B cell (primary cell): ENCODE results near the gene TLE5. TPM values are rescaled to one million over a fixed set of nuclear protein-coding genes. Genes with fewer than 3 reads are reported as not detected.

Experiments used
- ATAC-seq: fragments of 200-7000 bp; cut with Tn5 transposase; one replicate; pipeline ENCODE4 v1.10.0; 2021; ENCODE audit warnings: low read depth, mild to moderate bottlenecking, moderate number of reproducible peaks, moderate library complexity
- CTCF ChIA-PET: fragments of 350-600 bp; sonication (Branson Sonifier 250); formaldehyde crosslinking; loops from one replicate; lab custom pipeline; 2021; ENCODE audit warnings: antibody characterized with exemption, inconsistent platforms; lab: Charles Lee
- POLR2A ChIA-PET: fragments of 350-600 bp; sonication (Branson Sonifier 250); formaldehyde crosslinking; loops from one replicate; lab custom pipeline; 2021; ENCODE audit warnings: antibody characterized with exemption; lab: Charles Lee
- DNase-seq: peaks from one replicate; pipeline ENCODE4 v3.0.0; 2013
- H2AFZ ChIP-seq: 2 replicates; pipeline ENCODE4 v1.6.1; 2012; ENCODE audit warnings: mild to moderate bottlenecking, low read depth, low read length; ENCODE audit not compliant: insufficient read depth, poor library complexity, severe bottlenecking
- H3K27ac ChIP-seq, 2 donors: 1 replicate in 1 of 2; 2 replicates in 1 of 2; pipeline ENCODE4 v1.5.1; 2012 to 2013; ENCODE audit warnings: low read length in 2 of 2, mild to moderate bottlenecking in 2 of 2, moderate library complexity in 1 of 2
- H3K27me3 ChIP-seq, 4 experiments: fragments of 200-600 bp in 1 of 4; sonication (generic) in 1 of 4; replicated peaks in 1 of 4; 1 replicate in 2 of 4; 2 replicates in 2 of 4; pipeline versions ENCODE4 v1.6.1 to v1.7.0; 2013 to 2016; ENCODE audit warnings: low read length in 3 of 4, mild to moderate bottlenecking in 2 of 4, mixed read lengths in 1 of 4, moderate library complexity in 1 of 4; ENCODE audit not compliant: insufficient read depth in 4 of 4, control insufficient read depth in 3 of 4; ENCODE audit errors: control extremely low read depth in 1 of 4
- H3K36me3 ChIP-seq, 2 experiments: replicated peaks in 1 of 2; 1 replicate in 1 of 2; 2 replicates in 1 of 2; pipeline versions ENCODE4 v1.6.1 to v1.7.1; 2013; ENCODE audit warnings: low read length in 1 of 2; ENCODE audit not compliant: insufficient read depth in 2 of 2, control insufficient read depth in 1 of 2; ENCODE audit errors: control extremely low read depth in 1 of 2, extremely low read depth in 1 of 2
- H3K4me1 ChIP-seq, 2 donors: fragments of 200-600 bp in 1 of 2; sonication (generic) in 1 of 2; 1 replicate in 1 of 2; 2 replicates in 1 of 2; pipeline versions ENCODE4 v1.5.1 to v1.6.1; 2013 to 2017; ENCODE audit warnings: low read length in 2 of 2; ENCODE audit not compliant: control insufficient read depth in 2 of 2, insufficient read depth in 2 of 2
- H3K4me2 ChIP-seq: replicated peaks from 2 replicates; pipeline ENCODE3; 2012; ENCODE audit warnings: mild to moderate bottlenecking, low read depth, low read length; ENCODE audit not compliant: poor library complexity, severe bottlenecking
- H3K4me3 ChIP-seq, 5 experiments: fragments of 200-600 bp in 1 of 5; sonication (generic) in 1 of 5; 1 replicate in 3 of 5; 2 replicates in 2 of 5; pipeline versions ENCODE4 v1.5.1 to v1.7.0; 2011 to 2016; ENCODE audit warnings: low read length in 4 of 5, mild to moderate bottlenecking in 4 of 5, low read depth in 2 of 5, control low read depth in 1 of 5, moderate library complexity in 1 of 5; ENCODE audit not compliant: insufficient read depth in 1 of 5; ENCODE audit errors: control extremely low read depth in 1 of 5, extremely low read depth in 1 of 5
- H3K79me2 ChIP-seq: fragments of 200-600 bp; sonication (generic); one replicate; pipeline ENCODE4 v1.6.0; 2016; ENCODE audit warnings: low read length; ENCODE audit not compliant: control insufficient read depth, insufficient read depth
- H3K9ac ChIP-seq: fragments of 200-600 bp; sonication (generic); 2 replicates; pipeline ENCODE4 v1.6.1; 2017; ENCODE audit warnings: mild to moderate bottlenecking, low read length, moderate library complexity
- H3K9me3 ChIP-seq, 3 donors: one replicate each; pipeline versions ENCODE4 v1.6.1 to v1.7.1; 2013; ENCODE audit warnings: low read length in 2 of 3; ENCODE audit not compliant: control insufficient read depth in 2 of 3, insufficient read depth in 1 of 3; ENCODE audit errors: control extremely low read depth in 1 of 3
- H4K20me1 ChIP-seq: 2 replicates; pipeline ENCODE4 v1.6.0; 2012; ENCODE audit warnings: mild to moderate bottlenecking, low read length; ENCODE audit not compliant: insufficient read depth, control insufficient read depth, poor library complexity, severe bottlenecking
- H3K27ac Mint-ChIP-seq: one replicate; pipeline ENCODE4 v1.8.0; 2021; ENCODE audit warnings: mixed read lengths
- H3K27me3 Mint-ChIP-seq: one replicate; pipeline ENCODE4 v1.8.0; 2021; ENCODE audit warnings: mixed read lengths
- H3K4me1 Mint-ChIP-seq: one replicate; pipeline ENCODE4 v1.8.0; 2021; ENCODE audit warnings: mixed read lengths
- H3K4me3 Mint-ChIP-seq: one replicate; pipeline ENCODE4 v1.8.0; 2021; ENCODE audit warnings: mixed read lengths
- H3K9me3 Mint-ChIP-seq: one replicate; pipeline ENCODE4 v1.8.0; 2022; ENCODE audit warnings: mixed read lengths; ENCODE audit not compliant: insufficient read depth
- EZH2 ChIP-seq: IDR thresholded peaks from 2 replicates; pipeline ENCODE4 v1.6.1; 2012; ENCODE audit warnings: borderline replicate concordance, low read depth, mild to moderate bottlenecking, moderate library complexity, low read length; ENCODE audit not compliant: insufficient read depth, poor library complexity, severe bottlenecking
- WGBS: methylation state at CpG from one replicate; pipeline ENCODE4 v1.1.5; 2013; ENCODE audit warnings: missing lambda C conversion rate; ENCODE audit not compliant: insufficient coverage; 5-methylcytosine and 5-hydroxymethylcytosine counted together
- intact Hi-C: fragments of 100-400 bp; cut with micrococcal nuclease; formaldehyde crosslinking; loops from one replicate; pipeline ENCODE4 v1.10.0; 2022
- polyA plus RNA-seq: library from polyadenylated mRNA; depleted of rRNA; stranded (reverse); fragments of >200 nt; gene quantifications from 2 replicates; pipeline ENCODE4 v1.2.3, GENCODE V29; 2012
- total RNA-seq, 2 donors: library from RNA; stranded (reverse); fragments of 120-200 nt in 1 of 2; gene quantifications; 1 replicate in 1 of 2; 2 replicates in 1 of 2; pipeline versions ENCODE4 v1.2.3 to v1.2.4, GENCODE V29; 2013 to 2022
- TF ChIP-seq, protein P1 (sequence below): fragments of 200-600 bp; IDR thresholded peaks from one replicate; pipeline ENCODE4 v1.8.0; 2022; ENCODE audit warnings: antibody characterized with exemption, mild to moderate bottlenecking

Gene TLE5
- total and polyA plus RNA-seq, 2 donors (not counting 1 experiment from before 2014, with no cell fraction given), result 697 to 1,132 TPM

DNA sequence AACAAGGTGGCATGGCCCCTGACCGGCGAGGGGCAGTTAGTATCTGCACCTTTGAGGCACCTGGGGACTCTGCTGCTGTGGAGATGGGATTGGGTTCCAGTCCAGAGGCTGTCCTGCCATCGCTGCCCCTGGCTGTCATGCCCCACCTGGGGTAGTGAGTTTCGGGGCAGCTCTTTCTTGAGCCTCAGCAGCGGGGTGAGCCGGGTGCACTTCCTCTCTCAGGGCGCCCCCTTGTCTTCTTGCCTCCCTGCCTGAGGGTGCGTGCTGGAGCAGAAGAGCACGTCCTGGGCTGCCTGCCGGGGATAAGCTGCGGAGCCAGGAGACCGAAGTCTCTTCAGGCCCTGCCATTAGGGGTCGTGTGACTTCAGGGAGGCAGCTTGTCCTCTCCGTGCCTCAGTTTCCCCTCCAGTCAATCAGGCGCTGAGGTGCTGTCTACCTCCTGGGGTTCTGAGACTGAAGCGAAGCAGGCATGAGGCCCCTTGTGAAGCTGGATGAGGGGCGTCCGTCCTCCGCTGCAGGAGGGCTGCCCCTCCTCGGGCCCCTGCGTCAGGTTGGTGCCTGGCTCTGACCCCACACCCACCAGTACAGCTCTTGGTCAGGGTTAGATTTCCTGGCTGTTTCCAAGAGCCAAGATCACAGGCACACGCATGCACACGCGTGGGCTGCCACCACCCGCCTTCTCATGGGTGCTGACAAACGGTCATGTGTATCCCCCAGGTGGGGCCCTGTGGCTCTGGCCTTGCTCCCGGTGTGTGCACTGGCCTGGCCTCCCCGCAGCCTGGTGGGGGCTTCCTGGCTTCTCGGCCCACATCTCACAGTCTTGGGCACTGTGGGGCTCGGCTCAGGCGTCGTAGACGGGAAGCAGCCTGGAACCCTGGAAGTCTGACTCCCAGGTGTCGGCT, 40.2 kb upstream of the TLE5 start:
- peaks cover 0 to 10% (median 2%) of the 10 kb centered on the region in 4 experiments for H3K27me3 ChIP-seq
- peaks cover 60% of the 10 kb centered on the region for H3K79me2 ChIP-seq
- ATAC-seq (no peak), DNase-seq (no peak)
- peaks cover 20% of the 10 kb centered on the region for H3K4me1 Mint-ChIP-seq
- TF ChIP-seq EZH2, result no peak
- TF ChIP-seq, protein P1, sequence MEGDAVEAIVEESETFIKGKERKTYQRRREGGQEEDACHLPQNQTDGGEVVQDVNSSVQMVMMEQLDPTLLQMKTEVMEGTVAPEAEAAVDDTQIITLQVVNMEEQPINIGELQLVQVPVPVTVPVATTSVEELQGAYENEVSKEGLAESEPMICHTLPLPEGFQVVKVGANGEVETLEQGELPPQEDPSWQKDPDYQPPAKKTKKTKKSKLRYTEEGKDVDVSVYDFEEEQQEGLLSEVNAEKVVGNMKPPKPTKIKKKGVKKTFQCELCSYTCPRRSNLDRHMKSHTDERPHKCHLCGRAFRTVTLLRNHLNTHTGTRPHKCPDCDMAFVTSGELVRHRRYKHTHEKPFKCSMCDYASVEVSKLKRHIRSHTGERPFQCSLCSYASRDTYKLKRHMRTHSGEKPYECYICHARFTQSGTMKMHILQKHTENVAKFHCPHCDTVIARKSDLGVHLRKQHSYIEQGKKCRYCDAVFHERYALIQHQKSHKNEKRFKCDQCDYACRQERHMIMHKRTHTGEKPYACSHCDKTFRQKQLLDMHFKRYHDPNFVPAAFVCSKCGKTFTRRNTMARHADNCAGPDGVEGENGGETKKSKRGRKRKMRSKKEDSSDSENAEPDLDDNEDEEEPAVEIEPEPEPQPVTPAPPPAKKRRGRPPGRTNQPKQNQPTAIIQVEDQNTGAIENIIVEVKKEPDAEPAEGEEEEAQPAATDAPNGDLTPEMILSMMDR, result no peak
- H3K4me3 ChIP-seq, result no peak overlapping the region
- H3K9me3 ChIP-seq, result no peaks in the 10 kb centered on the region
- H2AFZ ChIP-seq, result no peak overlapping the region
- H3K36me3 ChIP-seq, result no peaks in the 10 kb centered on the region
- H3K27ac Mint-ChIP-seq, result no peak overlapping the region
- H3K9me3 Mint-ChIP-seq, result no peaks in the 10 kb centered on the region
- ChIA-PET POLR2A (no interaction called here), CTCF (interaction anchor here (0.8 to 12.5 kb wide), 10 partner anchors 15 to 152 kb away, joined by 3 to 281 read pairs (median 5); no protein-coding TSS in a partner anchor)
- 93% methylated on average over 31 of the region's 34 CpGs for WGBS
- H3K4me1 ChIP-seq, result peaks cover 20 to 33% of the 10 kb centered on the region in 2 donors
- no peak overlapping the region for H3K27ac ChIP-seq
- H3K4me3 Mint-ChIP-seq, result no peak overlapping the region
- H4K20me1 ChIP-seq, result peaks cover 28% of the 10 kb centered on the region
- H3K4me2 ChIP-seq, result no peak overlapping the region
- H3K27me3 Mint-ChIP-seq, result peaks cover 5% of the 10 kb centered on the region
- intact Hi-C loops, result no loop called here
- no peak overlapping the region for H3K9ac ChIP-seq
